ENCODE results near the gene UST.
"Not testable (repeated sequence)": the region's sequence is repeated elsewhere in the genome, so short reads cannot be mapped to it uniquely, and the experiment has no call there.

The UST gene

DNA sequence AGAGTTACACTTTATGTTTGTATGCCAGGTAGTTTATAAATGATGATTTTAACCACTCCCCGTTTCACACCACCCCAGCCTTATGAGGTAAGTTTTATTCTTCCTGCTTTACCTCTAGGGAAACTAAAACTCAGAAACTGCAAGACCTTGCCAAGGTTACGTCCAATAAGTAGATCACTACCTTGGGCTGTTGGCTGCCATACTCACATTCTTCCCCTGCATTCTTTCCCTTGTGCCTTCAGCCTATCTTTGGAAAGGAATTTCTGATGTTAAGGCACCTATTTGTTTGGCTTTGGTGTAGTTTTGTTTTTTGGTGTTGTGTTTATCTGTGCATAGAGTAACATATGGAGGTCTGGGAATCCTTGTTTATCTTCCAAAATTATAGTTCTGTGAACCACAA lies 122.1 kb downstream of the UST start:
- no peak for DNase-seq (ENCODE audit: low read depth)

DNA sequence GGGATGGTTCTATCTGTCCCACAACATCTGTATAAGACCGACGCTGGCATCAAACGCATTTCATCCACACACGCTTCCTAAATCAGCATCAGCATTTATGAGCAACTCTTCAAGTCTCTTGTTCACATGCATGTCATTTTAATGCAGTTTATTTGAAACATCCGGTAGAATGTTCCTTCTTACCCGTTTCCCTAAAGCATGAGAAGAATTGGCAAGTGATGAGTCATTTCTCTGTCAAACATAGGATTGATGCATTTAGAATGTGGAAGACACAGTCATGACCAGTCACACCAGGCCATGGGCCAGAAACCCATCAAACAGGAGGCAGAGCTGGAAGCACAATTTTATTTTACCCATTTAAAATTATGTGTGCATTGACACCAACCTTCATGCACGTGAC lies 122.8 kb downstream of the UST start:
- no peak for DNase-seq (ENCODE audit: low read depth)

DNA sequence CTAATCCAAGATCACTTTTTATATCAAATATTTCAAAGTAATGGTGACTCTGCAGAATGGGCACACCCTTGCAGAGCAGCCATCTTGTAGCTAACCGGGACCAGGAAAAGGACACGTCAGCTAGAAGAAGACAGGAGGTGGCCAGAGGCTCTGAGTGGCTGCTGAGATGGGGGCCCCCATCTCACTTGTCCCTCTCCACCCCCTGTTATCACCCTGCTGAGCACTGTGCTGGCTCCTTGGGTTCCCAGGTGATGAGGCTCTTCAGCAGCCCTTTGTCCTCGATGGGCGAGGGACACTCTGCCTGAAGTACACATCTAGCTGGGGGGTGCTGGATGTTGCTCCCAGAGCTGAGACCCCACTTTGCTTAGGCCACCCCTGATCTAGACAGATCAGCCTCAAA lies 126.3 kb downstream of the UST start:
- no peak for DNase-seq (ENCODE audit: low read depth)

DNA sequence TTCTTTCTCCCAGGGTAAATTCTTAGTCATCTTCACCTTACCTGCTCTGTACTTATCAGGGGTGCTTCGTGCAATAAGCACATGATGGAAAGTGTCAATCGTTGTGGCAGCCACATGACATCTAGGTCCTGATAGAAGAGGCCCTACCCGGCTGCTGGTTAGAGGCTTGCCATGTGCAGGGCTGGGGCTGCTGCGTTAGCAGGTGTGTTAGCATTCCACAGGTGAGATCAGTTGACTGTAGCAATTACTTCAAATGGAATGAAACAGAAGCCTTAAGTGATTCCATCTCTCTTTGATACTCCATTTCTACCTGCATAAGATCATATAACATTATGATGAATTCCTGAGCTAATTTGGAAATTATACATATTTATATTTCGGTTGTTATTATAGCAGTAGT lies 127.0 kb downstream of the UST start:
- DNase-seq (ENCODE audit: low read depth): no peak

DNA sequence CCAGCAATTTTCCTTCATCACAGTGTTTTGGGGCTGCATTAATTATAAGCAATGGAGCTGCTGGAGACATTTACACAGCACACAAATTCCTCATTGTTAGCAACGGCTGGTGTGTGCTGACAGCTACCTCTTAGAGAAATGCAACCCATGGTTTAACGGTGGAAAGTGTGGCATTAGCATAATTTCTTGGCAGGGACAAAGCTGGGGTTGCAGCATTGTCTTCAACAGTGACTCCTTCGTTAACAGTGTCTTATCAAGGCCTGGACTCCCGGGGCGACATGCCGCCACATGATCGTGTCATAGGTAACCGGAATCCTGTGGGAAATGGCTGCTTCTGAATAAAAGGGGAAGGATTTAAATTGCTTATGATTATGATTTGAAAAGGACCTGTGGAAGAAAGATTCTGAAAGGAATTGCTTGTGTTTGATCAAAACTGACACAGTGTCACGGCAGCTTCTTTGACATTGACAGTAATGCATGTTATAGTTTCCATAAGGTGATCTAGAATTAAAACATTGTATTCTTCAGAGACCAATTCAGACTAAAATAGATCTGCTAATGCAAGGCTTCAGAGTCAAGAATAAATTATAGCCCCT lies 128.0 kb downstream of the UST start:
- DNase-seq (ENCODE audit: low read depth): no peak

DNA sequence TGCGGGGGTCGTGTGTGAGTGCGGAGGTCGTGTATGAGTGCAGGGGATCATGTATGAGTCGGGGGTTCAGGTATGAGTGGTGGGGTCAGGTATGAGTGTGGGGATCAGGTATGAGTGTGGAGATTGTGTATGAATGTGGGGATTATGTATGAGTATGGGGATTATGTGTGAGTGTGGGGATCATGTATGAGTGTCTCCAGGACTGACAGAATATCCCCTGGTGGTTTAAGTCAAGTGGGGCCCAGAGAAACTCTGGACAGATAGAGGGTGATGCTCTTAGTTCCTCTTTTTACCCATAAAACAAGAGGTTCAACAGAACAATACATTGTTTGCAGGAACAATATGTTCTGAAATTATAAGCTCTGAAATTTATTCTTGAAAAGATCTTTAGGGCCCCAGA lies 131.9 kb downstream of the UST start:
- DNase-seq (ENCODE audit: low read depth): no peak

DNA sequence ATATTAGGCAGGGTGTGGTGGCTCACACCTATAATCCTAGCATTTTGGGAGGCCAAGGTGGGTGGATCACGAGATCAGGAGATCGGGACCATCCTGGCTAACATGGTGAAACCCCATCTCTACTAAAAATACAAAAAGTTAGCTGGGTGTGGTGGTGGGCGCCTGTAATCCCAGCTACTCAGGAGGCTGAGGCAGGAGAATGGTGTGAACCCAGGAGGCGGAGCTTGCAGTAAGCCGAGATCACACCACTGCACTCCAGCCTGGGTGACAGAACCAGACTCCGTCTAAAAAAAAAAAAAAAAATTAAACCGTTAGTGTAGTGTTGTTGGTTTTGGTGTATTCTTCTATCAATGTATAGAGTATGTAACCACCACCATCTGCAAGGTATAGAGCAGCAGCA lies 133.9 kb downstream of the UST start:
- DNase-seq (ENCODE audit: low read depth): not testable (repeated sequence)

DNA sequence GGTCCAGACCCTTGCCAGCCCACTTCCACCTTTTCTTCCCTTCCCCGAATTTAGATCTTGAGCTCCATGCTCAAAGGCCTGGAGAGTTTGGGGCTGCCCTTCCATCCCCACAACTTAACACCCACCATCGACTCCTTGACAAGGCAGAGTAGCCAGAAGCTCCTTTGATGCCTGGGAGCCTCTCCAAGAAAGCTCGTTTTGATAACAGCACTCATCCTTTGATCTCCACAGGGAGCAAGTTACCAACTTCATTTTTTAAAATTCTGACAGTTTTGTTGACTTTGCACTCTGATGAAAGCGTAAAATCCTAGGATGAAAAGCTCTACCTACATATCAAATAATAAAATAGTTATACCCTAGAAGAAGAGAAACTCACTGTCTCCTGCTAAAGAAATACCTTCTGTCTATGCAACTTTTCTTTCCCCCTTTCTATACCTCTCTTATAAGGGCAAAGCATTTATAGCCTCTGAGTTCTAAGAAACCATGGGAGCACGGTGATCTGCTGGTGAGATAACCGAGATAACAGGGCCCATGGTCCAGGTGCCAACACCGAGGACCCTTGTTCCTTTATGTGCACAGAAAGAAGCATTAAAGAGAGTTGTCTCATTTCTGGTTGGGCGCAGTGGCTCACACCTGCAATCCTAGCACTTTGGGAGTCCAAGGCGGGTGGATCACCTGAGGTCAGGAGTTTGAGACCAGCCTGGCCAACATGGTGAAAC lies 134.9 kb downstream of the UST start:
- no peak for DNase-seq (ENCODE audit: low read depth)

DNA sequence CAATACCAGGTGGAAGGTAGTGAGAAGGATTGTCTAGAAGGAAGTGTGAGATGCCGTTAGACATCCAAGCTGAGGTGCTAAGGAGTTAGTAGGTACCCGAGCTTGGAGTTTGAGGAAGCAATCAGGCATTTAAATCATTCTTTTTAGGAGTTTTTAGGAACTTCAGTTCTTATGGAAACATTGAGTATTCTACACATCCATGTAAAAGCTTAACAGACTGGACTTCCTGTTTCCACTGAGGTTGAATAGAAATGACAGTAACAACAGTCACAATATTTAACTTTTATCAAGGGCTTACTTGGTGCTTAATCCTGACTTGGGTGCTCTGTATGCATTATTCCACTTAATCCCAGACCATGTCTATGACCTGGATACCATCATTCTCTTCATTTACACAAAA lies 136.4 kb downstream of the UST start:
- no peak for DNase-seq (ENCODE audit: low read depth)

DNA sequence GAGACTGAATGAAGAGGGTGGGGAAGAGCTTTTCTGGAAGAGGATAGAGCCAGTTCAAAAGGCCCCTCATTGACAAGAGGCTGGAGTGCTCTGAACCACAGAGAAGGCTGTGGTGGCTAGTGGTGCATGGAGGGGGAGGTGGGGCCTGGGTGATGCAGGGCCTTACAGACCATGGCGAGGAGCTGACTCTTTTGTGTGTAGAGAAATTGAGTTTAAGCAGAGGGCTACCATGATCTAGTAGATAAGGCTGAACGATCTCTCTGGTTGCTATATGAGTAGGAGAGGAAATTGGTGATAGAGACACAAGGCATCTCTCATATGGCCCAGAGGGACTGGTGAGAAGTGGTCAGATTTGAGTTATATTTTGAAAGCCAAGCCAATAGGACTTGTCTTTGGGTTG lies 137.6 kb downstream of the UST start:
- DNase-seq (ENCODE audit: low read depth): no peak

DNA sequence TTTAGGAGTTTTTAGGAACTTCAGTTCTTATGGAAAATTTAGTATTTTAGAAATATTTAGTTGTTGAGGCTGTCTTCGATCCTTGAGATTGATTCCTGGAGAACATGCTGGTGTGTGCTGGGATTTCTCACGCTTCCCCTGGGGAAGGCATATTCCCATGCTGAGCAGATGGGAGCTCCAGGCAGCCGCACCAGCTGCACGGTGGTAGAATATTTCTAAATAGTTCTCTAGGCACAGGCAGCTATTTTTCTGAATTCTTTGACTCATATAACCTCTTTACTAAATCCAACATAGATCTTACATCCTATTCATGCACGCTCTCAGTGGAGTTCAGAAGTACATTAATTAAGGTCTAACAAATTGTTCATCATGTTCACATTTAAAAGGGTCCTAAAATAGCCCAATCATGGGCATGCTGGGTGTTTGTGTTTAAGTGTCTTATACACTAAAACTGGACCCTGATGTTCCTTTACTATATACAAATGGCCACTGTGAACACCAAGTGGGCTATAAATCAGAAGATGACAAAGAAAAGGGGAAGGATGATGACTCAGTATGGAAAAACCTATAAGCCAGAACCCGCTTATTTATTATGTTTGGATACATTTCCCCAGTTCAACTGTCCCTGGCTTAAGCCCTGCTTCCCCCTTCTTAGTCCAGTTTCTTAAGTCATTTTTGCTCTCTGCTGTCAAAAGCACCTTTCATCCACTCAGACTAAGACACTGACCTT lies 138.5 kb downstream of the UST start:
- DNase-seq (ENCODE audit: low read depth): no peak

DNA sequence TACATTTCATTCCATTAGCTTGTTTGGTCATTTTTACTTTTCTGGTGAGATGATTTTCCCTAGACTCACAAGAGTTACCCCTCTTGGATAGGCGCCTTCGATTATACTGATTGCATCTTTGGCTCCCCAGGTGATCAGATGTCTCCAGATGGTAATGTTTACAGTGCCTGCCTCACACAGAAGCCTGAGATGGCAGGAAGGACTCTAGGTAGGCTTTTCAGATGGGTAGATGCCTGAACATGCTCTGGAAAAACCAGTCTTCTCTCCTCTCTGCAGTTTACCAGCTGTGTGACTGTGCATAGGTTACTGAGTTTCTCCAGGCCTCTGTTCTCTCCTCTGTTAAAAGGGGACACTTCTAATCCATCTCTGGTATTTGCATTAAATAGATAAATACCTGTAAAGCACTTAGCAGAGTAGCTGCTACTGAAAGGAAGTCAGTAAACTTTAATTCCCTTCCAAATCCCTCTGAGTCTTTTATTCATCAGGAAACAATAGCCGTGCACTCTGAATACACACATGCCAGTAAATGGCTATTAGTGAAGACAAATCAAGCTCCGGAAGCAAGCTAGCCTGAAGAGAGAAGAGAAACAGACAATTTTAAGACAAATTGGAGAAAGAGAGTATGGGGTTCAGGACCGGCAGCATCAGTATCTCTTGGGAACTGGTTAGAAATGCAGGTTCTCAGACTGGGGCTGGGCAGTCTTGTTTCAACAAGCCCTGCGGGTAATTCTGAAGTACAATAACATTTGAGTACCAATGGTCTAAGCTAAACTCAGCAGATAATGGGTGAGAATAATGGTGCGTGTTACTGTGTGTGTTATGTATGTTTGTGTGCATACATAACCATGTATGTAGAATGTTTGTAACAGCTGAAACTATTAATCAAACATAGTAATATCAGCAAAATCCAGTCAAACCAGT lies 139.4 kb downstream of the UST start:
- DNase-seq (ENCODE audit: low read depth): no peak

DNA sequence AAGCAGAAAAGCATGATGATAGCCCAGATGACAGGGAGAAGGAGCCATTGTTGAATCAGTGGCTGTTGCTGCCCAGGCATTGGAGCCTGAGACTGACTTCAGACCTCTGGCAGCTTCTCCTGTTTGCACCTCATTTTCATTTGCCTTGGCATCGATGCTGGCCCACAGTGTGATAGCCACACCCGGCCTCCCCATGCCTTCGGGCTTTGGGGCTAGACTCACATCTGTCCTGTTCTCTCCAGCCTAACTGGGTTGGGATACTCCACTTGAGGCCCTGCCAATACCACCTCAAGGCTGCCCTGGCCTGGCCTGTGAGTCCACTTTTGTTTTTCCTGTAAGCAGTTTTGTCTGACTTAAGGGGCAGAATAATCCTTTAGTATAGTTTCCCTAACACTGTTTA lies 140.4 kb downstream of the UST start:
- DNase-seq (ENCODE audit: low read depth): no peak

DNA sequence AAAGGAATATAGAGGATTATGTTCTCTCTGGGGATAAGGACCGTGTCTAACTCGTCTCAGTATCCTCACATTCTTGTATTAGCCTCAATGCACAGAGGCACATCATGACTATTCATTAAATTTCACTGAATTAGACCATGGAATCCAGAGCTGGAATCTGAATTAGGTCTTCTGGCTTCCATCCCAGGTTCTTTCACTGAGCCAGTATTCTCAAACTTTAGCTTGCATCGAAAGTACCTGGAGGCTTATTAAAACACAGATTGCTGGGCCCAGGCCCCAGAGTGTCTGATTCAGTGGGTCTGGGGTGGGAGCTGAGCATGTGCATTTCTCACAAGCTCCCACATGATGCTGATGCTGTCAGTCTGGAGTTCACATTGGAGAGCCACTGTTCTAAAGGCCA lies 142.0 kb downstream of the UST start:
- no peak for DNase-seq (ENCODE audit: low read depth)

DNA sequence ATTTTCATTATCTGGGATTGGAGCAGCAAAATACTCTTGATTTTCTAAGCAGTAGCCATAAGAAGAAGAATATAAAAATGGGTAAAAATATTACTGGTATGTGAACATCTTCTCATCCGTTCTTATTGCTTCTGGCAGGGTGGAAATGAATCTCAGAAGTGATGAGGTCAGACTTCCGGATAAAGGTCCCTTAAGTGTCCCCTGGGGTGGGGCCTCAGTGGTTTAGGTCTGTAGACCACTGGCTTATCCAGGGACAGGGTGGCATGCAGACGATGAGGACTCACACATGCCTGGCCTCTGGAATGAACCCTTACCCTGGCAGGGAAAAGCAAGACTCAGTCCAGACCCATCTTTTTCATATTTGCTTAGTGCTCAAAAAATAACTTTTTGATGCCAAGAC lies 143.3 kb downstream of the UST start:
- DNase-seq (ENCODE audit: low read depth): no peak

DNA sequence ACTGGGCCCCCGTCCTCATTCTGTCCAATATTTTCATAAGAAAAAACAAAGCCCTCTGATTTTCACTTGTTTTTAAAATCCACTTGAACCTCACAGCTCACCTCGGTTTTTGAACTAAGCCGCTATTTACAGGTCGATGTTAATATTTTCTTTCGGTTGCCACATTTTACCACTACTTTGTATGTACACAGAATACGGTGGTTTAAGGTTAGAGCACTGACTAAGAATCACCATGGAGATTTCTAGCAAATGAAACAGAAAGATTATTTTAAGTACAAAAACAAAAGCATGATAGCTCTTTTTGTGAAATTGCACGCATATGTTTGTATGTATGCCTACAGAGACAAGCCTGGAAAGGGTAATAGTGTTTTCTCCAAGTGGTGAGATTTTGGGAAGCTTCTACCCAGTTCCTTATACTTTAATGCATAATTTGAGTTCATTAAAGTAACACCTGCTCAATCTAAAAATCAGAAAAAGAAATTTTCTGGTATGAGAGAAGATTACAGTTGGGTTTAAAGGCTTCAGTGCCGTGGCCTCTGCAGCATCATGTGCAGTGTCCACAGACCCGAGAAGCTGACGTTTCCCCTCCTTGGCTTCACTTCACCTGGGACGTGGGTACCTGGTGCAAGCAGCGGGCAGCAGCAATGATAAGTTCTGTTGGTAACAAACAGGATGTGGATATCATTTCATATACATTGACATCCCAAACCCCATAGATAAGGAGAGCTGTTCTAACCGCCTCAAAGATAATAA lies 144.0 kb downstream of the UST start:
- DNase-seq (ENCODE audit: low read depth): no peak

DNA sequence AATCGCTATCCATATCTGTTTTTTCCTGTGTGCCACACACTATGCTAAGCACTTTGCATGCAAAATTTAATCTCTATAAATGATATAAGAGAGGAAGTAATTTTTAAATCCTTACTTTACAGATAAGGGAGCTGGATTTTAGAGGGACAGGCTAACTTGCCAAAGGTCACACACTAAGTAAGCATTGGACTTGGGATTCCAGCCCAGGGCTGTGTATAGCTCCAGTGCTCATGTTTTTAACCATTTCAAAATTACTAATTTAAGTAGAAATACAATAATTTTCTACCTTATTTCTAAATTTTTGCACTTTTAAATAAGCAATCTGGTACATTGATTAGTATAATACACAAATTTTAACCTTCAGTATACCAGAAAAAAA lies 144.6 kb downstream of the UST start:
- no peak for DNase-seq (ENCODE audit: low read depth)

DNA sequence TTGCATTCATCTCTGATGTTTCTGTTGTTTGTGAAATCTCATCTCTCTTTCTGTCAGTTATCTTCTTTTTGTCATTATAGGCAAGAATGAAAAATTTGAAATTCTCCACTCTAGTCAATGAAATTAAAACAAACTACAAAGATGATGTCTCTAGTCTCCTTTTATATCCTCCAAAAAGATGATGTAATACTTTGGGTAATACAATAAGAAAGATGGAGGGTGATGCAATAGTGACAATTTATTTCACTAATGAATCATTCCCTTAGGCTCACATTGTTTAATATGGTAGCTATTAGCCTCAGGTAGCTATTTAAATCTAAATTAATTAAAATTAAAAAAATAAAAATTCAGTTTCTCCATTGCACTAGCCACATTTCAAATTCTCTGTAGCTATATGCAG lies 145.4 kb downstream of the UST start:
- DNase-seq (ENCODE audit: low read depth): no peak

DNA sequence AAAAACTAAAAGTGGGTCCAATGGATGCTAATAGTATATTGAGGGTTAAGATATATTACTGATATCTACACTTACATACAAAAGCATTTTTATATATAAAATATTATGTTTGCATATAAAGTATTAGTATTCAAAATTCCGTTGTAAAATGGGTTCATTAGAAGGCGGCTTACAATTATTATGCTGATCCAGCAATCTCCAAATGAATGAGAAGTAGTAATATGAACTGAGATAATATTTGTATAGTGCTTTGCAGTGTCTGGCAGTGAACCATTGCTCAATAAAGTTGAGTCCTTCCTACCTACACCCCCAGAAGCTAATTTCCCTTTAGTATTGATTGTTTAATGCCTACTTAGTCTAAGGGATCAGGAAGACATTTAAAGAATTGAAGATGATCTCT lies 146.2 kb downstream of the UST start:
- DNase-seq (ENCODE audit: low read depth): no peak

DNA sequence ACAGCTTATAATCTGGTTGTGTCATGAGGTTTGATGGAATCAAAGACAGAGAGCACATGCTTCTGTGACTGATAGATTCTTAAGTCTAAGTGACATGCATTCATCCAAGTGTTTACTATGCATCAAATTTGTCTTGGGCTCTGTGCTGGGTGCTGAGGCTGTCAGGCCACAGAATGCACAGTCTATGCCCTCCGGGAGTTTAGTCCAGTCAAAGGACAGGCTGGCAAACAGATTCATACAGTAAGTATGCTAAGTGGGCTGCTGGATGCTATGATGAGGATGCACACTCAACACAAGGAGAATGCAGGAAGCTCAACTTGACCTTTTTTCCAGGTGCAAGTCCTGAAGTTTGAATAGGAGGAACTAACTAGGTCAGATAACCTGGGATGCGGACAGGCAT lies 146.7 kb downstream of the UST start:
- DNase-seq (ENCODE audit: low read depth): no peak

DNA sequence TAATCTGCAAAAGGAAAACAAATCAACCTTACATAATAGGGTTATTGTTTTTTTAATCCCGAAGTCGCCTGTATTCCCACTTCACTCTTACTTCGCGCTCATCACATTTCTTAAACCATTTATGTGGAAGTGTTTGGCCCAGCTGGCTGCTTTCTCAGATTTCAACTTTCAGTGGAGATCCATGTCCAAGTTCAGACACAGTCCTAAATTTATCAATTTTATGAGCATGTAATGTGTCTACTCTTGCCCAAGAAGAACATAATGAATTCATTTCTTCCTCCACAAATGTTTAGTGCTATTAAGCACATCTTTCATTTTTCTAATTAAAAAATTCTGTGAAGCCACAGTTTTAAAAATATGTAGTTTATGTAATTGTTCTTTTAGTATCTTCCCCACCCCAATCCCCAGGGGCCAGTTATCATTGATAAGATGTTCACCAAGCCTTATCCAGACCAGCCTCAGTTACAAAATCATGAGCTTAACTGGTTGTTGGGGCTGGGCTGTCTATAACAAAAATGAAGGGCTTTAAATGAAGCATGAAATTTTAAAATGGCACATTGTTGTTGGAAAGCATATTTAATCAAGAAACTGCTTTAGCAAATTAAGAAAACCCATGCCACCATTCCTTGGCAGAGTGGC lies 151.7 kb downstream of the UST start:
- DNase-seq (ENCODE audit: low read depth): no peak

Data from stimulated activated CD8-positive, alpha-beta memory T cell treated with anti-CD3 and anti-CD28 coated beads, Interleukin-15, amount 100 ng/mL, for 1 hour (primary cell).